D721Med (cell line): Measurements from ENCODE around the gene NIP7.
A peak's percentile ranks its signal among the peaks of the same experiment; 100 is the strongest.

Source experiments
- DNase-seq: peaks from one replicate; pipeline ENCODE4 v3.0.0; 2011; ENCODE audit warnings: low spot score; ENCODE audit not compliant: insufficient read length
- FAIRE-seq: peaks from 2 replicates; lab custom pipeline; 2011; peaks lifted over from hg19 to GRCh38; lab: Jason Lieb, UNC
- TF ChIP-seq, protein P1 (sequence below): IDR thresholded peaks from 2 replicates; pipeline ENCODE4 v1.5.1; 2012; ENCODE audit warnings: mild to moderate bottlenecking, control low read depth; ENCODE audit not compliant: insufficient read depth; ENCODE audit errors: missing control alignments

NIP7 gene

DNA sequence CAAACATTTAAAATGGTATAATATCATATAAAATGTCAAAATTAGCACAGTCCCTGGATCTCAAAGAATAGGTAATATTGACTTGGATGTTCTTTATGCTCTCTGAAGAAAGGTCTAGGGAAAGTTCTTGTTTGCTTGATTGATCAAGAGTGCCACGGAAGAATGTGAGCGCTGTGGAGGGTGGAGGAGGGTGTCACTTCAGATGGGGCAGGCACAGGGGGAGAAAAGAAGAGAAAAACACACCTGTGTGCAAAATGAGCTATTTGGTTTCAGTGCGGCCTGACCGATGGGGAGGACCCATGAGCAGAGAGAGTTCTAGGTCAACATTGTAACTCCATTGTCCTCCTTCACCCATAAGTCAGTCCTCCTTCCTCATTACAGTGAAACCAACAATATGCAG, 37.3 kb upstream of the NIP7 start:
- TF ChIP-seq, protein P1, sequence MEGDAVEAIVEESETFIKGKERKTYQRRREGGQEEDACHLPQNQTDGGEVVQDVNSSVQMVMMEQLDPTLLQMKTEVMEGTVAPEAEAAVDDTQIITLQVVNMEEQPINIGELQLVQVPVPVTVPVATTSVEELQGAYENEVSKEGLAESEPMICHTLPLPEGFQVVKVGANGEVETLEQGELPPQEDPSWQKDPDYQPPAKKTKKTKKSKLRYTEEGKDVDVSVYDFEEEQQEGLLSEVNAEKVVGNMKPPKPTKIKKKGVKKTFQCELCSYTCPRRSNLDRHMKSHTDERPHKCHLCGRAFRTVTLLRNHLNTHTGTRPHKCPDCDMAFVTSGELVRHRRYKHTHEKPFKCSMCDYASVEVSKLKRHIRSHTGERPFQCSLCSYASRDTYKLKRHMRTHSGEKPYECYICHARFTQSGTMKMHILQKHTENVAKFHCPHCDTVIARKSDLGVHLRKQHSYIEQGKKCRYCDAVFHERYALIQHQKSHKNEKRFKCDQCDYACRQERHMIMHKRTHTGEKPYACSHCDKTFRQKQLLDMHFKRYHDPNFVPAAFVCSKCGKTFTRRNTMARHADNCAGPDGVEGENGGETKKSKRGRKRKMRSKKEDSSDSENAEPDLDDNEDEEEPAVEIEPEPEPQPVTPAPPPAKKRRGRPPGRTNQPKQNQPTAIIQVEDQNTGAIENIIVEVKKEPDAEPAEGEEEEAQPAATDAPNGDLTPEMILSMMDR, result no peak
- DNase-seq (no peak), FAIRE-seq (no peak)

DNA sequence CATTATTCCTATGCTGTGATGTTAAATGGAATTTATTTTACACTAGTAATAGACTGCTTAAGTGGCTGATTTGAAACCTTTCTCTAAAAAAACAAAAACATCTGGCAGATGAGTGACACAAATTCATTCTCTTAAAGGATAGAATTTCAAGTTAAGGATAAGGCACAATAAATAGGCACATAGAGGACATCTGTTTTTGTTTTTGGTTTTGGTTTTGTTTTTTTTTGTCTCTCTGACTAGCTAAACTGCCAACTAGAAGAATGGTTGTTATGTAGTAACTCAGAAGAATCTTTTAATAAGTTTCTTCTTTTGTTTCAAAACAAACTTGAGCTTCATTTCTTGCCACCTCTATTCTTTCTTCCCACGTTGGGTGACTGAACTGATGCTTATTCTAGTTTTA, 33.5 kb upstream of the NIP7 start:
- no peak for DNase-seq

DNA sequence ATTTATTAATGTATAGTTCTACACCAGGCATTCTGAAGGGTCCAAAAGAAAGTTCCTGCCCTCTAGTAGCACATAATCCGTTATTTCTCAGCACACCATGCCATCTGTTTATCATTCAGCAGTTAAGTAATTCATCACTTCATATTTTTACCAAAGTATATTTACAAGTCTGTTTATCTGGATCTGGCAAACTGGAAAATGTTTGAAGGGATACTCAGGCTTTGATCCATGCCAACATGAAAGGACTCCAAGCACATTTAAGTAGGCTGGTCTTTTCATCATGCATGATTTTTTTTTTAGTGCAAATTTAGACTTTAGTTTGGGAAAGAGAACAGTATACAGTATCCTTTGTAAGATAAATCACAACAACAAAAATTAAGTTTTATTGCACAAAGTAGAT, 32.5 kb upstream of the NIP7 start:
- no peak for DNase-seq
- no peak for FAIRE-seq
- TF ChIP-seq, protein P1, result no peak

More for the DNA sequence above, 33.5 kb upstream of the NIP7 start:
- FAIRE-seq, result no peak
- TF ChIP-seq, protein P1, result no peak

DNA sequence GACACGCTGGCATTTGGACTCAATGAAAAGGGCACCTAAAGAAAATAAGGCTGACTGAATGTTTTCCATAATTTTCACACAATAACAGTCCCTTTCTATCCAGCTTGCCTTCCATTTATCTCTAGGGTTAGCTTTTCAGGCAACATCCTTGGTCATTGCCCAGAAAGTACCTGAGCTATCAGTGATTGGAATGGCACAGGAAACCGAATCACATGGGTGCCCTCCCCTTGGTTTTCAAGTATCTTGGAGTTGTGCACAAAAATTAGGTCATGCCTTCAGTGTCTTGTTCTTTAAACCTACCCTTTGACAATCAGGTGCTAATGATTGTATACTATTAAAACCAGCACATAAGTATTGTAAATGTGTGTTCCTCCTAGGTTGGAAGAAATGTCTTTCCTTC, 31.7 kb upstream of the NIP7 start:
- DNase-seq (no peak), FAIRE-seq (no peak)
- TF ChIP-seq, protein P1, result no peak

DNA sequence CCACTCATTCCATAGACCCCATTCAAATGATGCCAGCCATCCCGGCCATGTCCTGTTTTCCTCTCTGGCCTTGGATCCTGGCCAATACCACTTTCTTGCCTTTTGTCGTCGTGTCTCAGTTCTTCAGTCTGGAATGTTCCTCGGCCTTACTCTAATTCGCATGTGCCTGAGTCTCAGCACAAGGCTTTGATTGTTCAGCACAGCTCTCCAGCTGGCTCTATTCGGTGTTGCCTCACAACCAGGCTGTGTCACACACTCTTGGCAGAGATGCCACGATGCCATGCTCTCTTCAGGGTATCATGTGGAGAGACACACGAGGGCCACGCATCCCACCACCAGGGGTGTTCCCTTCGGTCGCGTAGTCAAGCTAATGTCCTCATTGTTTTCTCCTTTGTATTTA, 30.3 kb upstream of the NIP7 start:
- DNase-seq (no peak), FAIRE-seq (no peak)
- TF ChIP-seq, protein P1, result no peak

DNA sequence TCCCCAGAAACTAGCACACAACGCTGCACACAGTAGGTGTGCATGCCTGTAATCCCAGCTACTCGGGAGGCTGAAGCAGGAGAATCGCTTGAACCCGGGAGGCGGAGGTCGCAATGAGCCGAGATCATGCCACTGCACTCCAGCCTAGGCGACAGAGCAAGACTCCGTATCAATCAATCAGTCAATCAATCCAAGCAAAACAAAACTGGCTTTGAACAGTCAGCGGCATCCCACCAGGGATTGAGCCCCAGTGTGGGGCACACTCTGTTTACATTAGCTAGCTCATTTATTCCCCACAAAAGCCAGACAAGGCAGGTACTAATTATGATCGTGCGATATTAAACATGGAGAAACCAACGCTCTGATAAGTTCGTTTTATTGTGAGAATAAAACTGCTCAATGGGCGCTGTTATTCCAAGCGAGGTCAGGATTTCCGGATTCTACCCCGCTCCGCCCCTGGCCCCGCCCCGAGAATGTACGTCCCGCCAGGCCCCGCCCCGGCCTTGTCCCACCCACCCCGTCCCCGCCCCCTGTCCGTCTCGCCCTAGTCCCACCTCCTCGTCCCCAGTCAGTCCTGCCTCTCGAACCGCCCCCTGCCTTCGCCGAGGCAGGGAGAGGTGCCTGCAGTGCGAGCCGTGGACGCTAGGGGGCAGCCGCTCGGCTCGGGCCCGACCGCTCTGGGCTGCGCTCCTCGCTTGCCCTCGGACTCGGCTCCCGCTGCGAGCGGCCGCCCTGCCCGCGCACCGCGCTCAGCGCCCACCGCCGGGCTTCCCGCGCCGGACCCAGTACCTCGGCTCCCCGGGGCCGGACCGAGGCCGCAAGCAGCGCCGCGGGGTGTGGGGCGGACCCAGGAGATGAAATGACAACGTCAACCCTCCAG, 28.7 kb upstream of the NIP7 start, which contains the start of gene VPS4A:
Gene VPS4A, plus strand, starts transcription at position 698 of the 880 bp plus-strand sequence. Its CDS starts 162 bp downstream, at position 860.
- TF ChIP-seq, protein P1, result peak; percentile 79
- peak; percentile 53 for DNase-seq
- no peak for FAIRE-seq
